ENCODE data around the gene PID1. TPM values are rescaled to one million over a fixed set of nuclear protein-coding genes. Genes with fewer than 3 reads are reported as not detected.

PID1 gene
- total and polyA plus RNA-seq, 4 donors = 13.3 to 52.0 (median 45.7) TPM

DNA sequence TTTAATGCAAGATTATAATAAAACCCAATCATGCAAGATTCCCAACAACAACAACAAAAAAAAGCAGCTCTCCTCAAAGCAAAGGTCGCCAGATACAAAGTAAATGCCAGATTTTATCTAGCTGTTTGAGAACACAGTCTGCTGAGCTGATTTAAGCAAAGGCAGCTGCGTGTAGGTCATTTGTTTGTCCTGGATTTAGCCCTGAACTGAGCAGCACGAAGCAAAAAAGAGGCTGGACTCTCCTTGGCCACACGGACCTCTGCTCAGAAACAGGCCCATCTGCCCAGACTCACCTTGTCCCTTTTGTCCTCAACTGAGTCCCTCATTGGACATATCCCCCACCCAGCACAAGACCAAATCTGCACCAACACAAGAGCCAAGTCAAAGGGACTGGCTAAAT lies 91.5 kb downstream of the PID1 start:
- WGBS = 29% methylated on average over 4 of the region's 4 CpGs
- Histone ChIP-seq H3K9me3 (ENCODE audit: control insufficient read depth in 4 of 4, low read length in 3 of 4) (no peaks in the 10 kb centered on the region), H3K4me1 (ENCODE audit: control insufficient read depth in 4 of 4, insufficient read depth in 4 of 4, low read length in 3 of 4) (peaks cover 6 to 25% (median 18%) of the 10 kb centered on the region in 4 donors), H3K4me3 (ENCODE audit: low read depth in 1 of 3, low read length in 3 of 3) (no peak overlapping the region), H3K36me3 (ENCODE audit: control insufficient read depth in 4 of 4, insufficient read depth in 3 of 4, low read depth in 1 of 4, low read length in 3 of 4) (peaks cover 0 to 5% (median under 1%) of the 10 kb centered on the region in 4 donors), H3K9ac (ENCODE audit: low read depth in 1 of 2, low read length in 2 of 2) (no peak overlapping the region), H3K27me3 (ENCODE audit: control insufficient read depth in 4 of 4, insufficient read depth in 4 of 4, low read length in 3 of 4) (no peaks in the 10 kb centered on the region), H3K27ac (ENCODE audit: low read depth in 1 of 2, low read length in 2 of 2) (peak overlapping the region; percentile 57 to 68)
- no peak for DNase-seq (ENCODE audit: low spot score)
- TF ChIP-seq FOXA2 (IDR thresholded peaks at IDR 0.05) (peak; percentile 21), EGR1 (IDR thresholded peaks at IDR 0.05; ENCODE audit: low read depth in 2 of 2) (no peak), FOXA1 (IDR thresholded peaks at IDR 0.05) (no peak), HNF4G (IDR thresholded peaks at IDR 0.05) (peak; percentile 22), GABPA (IDR thresholded peaks at IDR 0.05 in 1 of 2, conservative IDR thresholded peaks at IDR 0.05 in 1 of 2) (no peak), JUND (IDR thresholded peaks at IDR 0.05) (peak in 1 of 2 donors; percentile 60), YY1 (IDR thresholded peaks at IDR 0.05) (peak; percentile 71), NR2F2 (IDR thresholded peaks at IDR 0.05) (no peak), HNF4A (conservative IDR thresholded peaks at IDR 0.05) (peak; percentile 73 to 85), RXRA (IDR thresholded peaks at IDR 0.05) (peak; percentile 65 to 86), RAD21 (IDR thresholded peaks at IDR 0.05) (peak; percentile 54 to 55), SP1 (IDR thresholded peaks at IDR 0.05) (peak; percentile 56), TAF1 (conservative IDR thresholded peaks at IDR 0.05) (no peak)
- TF ChIP-seq, protein P1, sequence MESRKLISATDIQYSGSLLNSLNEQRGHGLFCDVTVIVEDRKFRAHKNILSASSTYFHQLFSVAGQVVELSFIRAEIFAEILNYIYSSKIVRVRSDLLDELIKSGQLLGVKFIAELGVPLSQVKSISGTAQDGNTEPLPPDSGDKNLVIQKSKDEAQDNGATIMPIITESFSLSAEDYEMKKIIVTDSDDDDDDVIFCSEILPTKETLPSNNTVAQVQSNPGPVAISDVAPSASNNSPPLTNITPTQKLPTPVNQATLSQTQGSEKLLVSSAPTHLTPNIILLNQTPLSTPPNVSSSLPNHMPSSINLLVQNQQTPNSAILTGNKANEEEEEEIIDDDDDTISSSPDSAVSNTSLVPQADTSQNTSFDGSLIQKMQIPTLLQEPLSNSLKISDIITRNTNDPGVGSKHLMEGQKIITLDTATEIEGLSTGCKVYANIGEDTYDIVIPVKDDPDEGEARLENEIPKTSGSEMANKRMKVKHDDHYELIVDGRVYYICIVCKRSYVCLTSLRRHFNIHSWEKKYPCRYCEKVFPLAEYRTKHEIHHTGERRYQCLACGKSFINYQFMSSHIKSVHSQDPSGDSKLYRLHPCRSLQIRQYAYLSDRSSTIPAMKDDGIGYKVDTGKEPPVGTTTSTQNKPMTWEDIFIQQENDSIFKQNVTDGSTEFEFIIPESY (IDR thresholded peaks at IDR 0.05) = no peak
- TF ChIP-seq, protein P2, sequence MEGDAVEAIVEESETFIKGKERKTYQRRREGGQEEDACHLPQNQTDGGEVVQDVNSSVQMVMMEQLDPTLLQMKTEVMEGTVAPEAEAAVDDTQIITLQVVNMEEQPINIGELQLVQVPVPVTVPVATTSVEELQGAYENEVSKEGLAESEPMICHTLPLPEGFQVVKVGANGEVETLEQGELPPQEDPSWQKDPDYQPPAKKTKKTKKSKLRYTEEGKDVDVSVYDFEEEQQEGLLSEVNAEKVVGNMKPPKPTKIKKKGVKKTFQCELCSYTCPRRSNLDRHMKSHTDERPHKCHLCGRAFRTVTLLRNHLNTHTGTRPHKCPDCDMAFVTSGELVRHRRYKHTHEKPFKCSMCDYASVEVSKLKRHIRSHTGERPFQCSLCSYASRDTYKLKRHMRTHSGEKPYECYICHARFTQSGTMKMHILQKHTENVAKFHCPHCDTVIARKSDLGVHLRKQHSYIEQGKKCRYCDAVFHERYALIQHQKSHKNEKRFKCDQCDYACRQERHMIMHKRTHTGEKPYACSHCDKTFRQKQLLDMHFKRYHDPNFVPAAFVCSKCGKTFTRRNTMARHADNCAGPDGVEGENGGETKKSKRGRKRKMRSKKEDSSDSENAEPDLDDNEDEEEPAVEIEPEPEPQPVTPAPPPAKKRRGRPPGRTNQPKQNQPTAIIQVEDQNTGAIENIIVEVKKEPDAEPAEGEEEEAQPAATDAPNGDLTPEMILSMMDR (IDR thresholded peaks at IDR 0.05; ENCODE audit: low read depth, low read length, missing input control) = no peak
- TF ChIP-seq, protein P3, sequence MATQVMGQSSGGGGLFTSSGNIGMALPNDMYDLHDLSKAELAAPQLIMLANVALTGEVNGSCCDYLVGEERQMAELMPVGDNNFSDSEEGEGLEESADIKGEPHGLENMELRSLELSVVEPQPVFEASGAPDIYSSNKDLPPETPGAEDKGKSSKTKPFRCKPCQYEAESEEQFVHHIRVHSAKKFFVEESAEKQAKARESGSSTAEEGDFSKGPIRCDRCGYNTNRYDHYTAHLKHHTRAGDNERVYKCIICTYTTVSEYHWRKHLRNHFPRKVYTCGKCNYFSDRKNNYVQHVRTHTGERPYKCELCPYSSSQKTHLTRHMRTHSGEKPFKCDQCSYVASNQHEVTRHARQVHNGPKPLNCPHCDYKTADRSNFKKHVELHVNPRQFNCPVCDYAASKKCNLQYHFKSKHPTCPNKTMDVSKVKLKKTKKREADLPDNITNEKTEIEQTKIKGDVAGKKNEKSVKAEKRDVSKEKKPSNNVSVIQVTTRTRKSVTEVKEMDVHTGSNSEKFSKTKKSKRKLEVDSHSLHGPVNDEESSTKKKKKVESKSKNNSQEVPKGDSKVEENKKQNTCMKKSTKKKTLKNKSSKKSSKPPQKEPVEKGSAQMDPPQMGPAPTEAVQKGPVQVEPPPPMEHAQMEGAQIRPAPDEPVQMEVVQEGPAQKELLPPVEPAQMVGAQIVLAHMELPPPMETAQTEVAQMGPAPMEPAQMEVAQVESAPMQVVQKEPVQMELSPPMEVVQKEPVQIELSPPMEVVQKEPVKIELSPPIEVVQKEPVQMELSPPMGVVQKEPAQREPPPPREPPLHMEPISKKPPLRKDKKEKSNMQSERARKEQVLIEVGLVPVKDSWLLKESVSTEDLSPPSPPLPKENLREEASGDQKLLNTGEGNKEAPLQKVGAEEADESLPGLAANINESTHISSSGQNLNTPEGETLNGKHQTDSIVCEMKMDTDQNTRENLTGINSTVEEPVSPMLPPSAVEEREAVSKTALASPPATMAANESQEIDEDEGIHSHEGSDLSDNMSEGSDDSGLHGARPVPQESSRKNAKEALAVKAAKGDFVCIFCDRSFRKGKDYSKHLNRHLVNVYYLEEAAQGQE (IDR thresholded peaks at IDR 0.05) = no peak
- TF ChIP-seq, protein P4, sequence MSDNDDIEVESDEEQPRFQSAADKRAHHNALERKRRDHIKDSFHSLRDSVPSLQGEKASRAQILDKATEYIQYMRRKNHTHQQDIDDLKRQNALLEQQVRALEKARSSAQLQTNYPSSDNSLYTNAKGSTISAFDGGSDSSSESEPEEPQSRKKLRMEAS (IDR thresholded peaks at IDR 0.05) = peak; percentile 68
- TF ChIP-seq, protein P5, sequence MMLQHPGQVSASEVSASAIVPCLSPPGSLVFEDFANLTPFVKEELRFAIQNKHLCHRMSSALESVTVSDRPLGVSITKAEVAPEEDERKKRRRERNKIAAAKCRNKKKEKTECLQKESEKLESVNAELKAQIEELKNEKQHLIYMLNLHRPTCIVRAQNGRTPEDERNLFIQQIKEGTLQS (IDR thresholded peaks at IDR 0.05) = no peak
